NB4 (cell line): ENCODE data around the gene EPS8.

ENCODE experiments used
- DNase-seq: peaks from one replicate; pipeline ENCODE4 v3.0.0; 2010; ENCODE audit warnings: low read depth
- H3K4me3 ChIP-seq: one replicate; pipeline ENCODE4 v1.5.1; 2011; ENCODE audit warnings: mild to moderate bottlenecking, low read depth, low read length, moderate library complexity
- CTCF ChIP-seq: IDR thresholded peaks from one replicate; pipeline ENCODE4 v1.5.1; 2012; ENCODE audit warnings: low read depth, low read length
- MAX ChIP-seq: IDR thresholded peaks from 2 replicates; pipeline ENCODE4 v1.6.1; 2011; ENCODE audit warnings: low read depth, low read length
- MYC ChIP-seq: IDR thresholded peaks from 2 replicates; pipeline ENCODE4 v1.6.1; 2011; ENCODE audit warnings: low read depth, low read length
- POLR2A ChIP-seq: IDR thresholded peaks from 2 replicates; pipeline ENCODE4 v1.6.1; 2011; ENCODE audit warnings: mild to moderate bottlenecking; ENCODE audit not compliant: insufficient read length; ENCODE audit errors: extremely low read depth

EPS8 gene

GRCh38 chr12:15603474-15604085 lies 185.6 kb downstream of the EPS8 start:
- H3K4me3 ChIP-seq: no peak overlapping the region
- no peak for TF ChIP-seq MAX
- TF ChIP-seq CTCF: no peak
- DNase-seq: no peak

- TF ChIP-seq CTCF: no peak
- TF ChIP-seq MAX: no peak
- TF ChIP-seq POLR2A: no peak
- TF ChIP-seq MYC: no peak
- DNase-seq: no peak
- no peak overlapping the region for H3K4me3 ChIP-seq
Measured at GRCh38 chr12:15602051-15602672, 187.0 kb downstream of the EPS8 start.

GRCh38 chr12:15601210-15601800 lies 187.9 kb downstream of the EPS8 start:
- DNase-seq: peak; percentile 19
- no peak overlapping the region for H3K4me3 ChIP-seq
- TF ChIP-seq MYC (no peak), MAX (no peak), POLR2A (no peak), CTCF (no peak)

GRCh38 chr12:15600223-15600935 lies 188.8 kb downstream of the EPS8 start:
- DNase-seq: no peak
- TF ChIP-seq POLR2A: no peak
- TF ChIP-seq MAX: no peak
- TF ChIP-seq MYC: no peak
- no peak for TF ChIP-seq CTCF
- H3K4me3 ChIP-seq: no peak overlapping the region

- H3K4me3 ChIP-seq: no peak overlapping the region
- no peak for TF ChIP-seq MYC
- DNase-seq: no peak
Measured at GRCh38 chr12:15599266-15600037, 189.7 kb downstream of the EPS8 start.
